Measurements from ENCODE around the gene RRBP1.

- TF ChIP-seq, protein P1, sequence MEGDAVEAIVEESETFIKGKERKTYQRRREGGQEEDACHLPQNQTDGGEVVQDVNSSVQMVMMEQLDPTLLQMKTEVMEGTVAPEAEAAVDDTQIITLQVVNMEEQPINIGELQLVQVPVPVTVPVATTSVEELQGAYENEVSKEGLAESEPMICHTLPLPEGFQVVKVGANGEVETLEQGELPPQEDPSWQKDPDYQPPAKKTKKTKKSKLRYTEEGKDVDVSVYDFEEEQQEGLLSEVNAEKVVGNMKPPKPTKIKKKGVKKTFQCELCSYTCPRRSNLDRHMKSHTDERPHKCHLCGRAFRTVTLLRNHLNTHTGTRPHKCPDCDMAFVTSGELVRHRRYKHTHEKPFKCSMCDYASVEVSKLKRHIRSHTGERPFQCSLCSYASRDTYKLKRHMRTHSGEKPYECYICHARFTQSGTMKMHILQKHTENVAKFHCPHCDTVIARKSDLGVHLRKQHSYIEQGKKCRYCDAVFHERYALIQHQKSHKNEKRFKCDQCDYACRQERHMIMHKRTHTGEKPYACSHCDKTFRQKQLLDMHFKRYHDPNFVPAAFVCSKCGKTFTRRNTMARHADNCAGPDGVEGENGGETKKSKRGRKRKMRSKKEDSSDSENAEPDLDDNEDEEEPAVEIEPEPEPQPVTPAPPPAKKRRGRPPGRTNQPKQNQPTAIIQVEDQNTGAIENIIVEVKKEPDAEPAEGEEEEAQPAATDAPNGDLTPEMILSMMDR (IDR thresholded peaks at IDR 0.05; ENCODE audit: low read length) = no peak
- no peak for TF ChIP-seq EZH2 (IDR thresholded peaks at IDR 0.05; ENCODE audit: borderline replicate concordance, low read length)
Measured at GRCh38 chr20:17618673-17619013, 63.4 kb downstream of the RRBP1 start.

All from OCI-LY1 (cell line).